GM21717 (cell line): ENCODE data around the gene BLOC1S1.

Experiments
- ATAC-seq: cut with Tn5 transposase; IDR thresholded peaks from one replicate; pipeline ENCODE4 v1.9.1; 2021; ENCODE audit warnings: mild to moderate bottlenecking, moderate library complexity; ENCODE audit not compliant: unreplicated experiment

The BLOC1S1 gene

GRCh38 chr12:55726971-55727370 lies 11.1 kb downstream of the BLOC1S1 start:
- no peak for ATAC-seq

GRCh38 chr12:55727643-55728185 lies 11.9 kb downstream of the BLOC1S1 start:
- ATAC-seq, result no peak

GRCh38 chr12:55728186-55728938 lies 12.5 kb downstream of the BLOC1S1 start:
- peak; percentile 13 for ATAC-seq

DNA sequence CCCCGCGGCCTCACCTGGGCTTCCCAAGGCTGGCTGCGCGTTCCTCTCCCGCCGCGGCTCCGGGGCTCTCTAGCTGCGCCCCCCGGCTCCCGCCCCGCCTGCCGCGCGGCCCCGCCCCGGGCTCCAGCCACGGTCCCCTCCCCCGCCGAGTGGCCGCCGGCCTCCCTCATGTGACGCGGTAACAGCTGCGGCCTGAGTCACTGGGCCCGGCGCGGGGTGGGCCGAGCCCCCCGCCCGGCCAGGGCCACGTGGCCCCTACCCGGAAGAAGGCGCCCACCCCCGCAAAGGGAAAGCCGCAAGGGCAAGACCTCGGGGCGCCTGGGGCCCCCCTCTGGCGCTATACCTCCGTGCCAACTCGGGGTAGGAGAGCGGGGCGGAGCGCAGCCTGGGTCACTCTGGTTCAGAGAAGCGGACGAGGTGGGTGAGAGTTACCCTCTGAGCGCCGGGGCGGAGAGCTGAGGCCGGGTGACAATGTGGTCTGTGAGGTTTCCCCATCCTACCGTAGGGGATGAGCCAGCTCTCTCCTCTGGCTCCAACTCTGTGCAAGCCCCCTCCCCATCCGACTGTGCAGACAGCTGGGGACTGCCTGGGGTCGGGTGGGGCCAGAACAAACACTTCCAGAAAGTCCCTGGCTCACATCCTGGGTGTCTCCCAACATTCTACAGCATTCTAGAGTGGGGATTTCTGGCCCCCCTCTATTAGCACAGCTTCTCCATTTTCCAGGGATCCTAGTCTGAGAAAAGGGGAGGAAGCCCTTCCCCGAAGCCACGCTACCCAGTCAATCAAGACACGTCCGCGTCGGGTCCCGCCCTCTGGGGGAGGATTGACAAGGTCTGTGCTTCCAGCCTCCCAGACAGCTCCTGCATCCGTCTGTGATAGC lies 13.3 kb downstream of the BLOC1S1 start, which contains the start of gene CD63:
Gene CD63, minus strand, starts transcription at position 71 of the 880 bp plus-strand sequence. CDS start 668 bp downstream, outside the sequence.
- ATAC-seq, result peak; percentile 65

DNA sequence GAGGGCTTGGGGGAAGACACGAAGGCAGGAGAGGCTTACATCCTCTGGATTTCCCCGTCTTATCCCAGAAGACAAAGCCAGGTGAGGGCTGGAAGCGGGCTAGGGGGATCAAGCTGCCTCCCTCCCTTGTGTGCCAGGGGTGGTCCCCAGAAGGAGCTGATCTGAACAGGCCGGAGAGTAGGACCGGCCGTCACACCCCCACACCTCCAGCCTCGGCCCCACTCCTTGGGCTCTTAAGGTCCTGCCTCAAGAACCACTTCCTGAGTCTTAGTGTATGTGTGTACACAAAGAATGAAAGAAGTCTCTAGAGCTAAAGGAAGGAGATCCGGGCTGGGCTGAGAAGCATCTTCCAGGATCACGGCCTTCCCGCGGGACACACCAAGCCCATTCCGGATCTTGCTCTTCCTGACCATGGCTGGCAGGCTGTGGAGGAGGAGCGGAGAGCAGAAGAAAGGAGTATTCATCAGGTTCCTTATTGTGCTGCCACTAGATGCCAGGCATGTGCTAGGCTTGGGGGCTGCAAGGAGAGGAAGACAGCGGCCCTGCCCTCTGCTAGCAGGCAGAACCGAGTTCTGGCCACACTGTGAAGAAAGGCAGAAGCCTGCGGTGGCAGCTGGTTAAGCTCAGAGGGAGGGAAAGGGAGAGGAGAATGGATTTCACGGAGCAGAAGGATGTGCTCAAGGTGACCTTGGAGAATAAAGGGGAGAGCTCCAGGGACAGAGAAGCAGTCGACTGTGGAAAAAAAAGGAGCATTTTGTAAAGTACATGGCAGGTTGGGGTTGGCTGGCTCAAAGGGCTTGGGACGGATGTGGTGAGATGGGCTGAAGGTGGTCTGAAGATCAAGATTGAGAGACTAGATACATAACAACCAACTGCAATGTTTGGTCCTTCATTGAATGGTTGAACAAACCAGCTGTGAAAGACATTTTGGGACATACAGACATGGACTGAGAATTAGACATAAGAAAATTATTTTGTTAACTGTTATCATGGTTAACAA lies 14.3 kb downstream of the BLOC1S1 start:
- ATAC-seq, result peak; percentile 29

GRCh38 chr12:55732288-55732687 lies 16.4 kb downstream of the BLOC1S1 start:
- ATAC-seq, result no peak

DNA sequence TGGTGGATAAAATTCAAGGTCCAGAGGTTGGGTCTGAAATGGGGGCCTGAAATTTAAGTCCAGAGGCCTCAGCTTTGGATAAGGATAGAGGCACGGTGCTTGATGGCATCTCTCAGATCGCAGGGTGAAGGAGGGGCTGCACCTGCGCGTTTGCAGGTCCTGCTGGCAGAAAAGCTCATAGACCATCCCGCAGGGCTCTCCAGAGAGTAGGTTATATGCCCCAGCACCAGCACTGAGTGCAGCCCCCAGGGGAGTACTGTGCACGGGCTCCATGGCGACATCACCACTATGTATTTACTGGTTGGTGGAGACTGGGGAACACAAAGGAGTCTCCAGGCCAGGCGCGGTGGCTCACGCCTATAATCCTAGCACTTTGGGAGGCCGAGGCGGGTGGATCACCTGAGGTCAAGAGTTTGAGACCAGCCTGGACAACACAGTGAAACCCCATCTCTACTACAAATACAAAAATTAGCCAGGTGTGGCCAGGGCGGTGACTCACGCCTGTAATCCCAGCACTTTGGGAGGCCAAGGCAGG lies 17.2 kb downstream of the BLOC1S1 start:
- no peak for ATAC-seq

DNA sequence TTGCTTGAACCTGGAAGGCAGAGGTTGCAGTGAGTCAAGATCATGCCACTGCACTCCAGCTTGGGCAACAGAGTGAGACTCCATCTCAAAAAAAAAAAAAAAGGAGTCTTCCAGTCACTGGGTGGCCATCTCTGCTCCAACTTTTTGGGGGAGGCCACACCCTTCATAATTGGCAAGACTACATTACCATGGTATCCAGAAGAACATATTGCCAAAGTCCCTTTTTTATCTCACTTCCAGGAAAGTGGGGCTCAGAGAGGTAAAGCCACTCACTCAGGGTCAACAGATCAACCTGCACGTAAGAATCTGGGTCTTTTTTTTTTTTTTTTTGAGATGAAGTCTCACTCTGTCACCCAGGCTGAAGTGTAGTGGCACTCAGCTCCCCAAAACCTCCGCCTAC lies 18.0 kb downstream of the BLOC1S1 start:
- ATAC-seq, result no peak

- no peak for ATAC-seq
Measured at GRCh38 chr12:55734595-55734994, 18.7 kb downstream of the BLOC1S1 start.

DNA sequence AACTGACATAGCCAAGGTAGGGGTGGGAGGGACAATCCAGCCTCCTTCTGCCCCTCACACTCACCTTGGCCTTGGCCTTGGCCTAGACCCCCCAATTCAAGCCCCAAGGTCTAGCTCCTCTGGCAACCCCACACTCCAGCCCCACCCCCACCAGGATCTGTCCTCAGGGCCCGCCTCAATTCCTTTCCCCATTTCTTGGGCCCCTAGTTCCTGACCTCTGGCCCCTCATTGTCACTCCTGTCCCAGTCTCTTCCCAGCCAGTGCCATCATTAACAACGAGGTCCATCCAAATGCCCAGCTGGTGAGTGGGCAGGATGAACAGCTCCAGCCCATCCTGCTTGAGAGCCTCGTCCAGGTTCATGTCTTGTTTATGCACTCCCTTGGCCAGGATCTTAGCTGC lies 20.2 kb downstream of the BLOC1S1 start:
- no peak for ATAC-seq

DNA sequence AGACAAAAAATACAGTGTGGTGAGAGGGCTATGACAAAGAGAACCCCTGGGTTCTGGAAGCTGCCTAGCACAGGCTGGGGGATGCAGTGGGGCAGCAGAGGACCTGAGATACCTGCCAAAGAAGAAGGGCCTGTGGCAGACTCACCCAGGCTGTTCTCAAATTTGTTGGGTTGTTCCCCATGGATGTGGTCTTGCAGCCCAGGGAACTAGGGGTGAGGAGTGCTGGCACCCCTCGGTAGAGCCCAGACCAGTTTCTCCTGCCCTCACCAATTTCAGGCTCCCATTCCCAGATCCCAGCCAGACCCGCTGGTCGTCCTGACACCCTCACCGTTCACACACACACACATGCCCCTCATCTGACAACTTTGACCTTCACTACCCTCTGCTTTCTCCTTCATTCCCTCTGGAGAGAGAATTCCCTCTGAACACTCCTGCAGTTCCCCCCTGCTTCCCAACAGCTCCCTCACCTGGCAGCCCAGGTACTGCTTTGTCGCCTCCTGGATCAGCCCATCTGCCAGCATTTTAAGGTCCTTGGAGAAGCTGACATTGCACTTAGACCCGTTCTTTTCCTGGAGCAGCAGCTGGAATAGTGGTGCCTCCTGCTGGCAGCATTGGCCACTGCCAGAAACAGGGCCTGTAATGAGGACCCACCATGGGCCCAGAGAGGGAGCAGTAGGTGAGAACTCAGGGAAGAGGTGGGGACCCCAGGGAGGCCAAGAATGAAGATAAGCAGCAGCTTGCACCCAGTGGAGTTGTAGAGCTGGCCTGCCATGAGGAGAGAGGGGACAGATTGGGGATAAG lies 21.1 kb downstream of the BLOC1S1 start:
- peak; percentile 42 for ATAC-seq

GRCh38 chr12:55737581-55738122 lies 21.8 kb downstream of the BLOC1S1 start:
- no peak for ATAC-seq

DNA sequence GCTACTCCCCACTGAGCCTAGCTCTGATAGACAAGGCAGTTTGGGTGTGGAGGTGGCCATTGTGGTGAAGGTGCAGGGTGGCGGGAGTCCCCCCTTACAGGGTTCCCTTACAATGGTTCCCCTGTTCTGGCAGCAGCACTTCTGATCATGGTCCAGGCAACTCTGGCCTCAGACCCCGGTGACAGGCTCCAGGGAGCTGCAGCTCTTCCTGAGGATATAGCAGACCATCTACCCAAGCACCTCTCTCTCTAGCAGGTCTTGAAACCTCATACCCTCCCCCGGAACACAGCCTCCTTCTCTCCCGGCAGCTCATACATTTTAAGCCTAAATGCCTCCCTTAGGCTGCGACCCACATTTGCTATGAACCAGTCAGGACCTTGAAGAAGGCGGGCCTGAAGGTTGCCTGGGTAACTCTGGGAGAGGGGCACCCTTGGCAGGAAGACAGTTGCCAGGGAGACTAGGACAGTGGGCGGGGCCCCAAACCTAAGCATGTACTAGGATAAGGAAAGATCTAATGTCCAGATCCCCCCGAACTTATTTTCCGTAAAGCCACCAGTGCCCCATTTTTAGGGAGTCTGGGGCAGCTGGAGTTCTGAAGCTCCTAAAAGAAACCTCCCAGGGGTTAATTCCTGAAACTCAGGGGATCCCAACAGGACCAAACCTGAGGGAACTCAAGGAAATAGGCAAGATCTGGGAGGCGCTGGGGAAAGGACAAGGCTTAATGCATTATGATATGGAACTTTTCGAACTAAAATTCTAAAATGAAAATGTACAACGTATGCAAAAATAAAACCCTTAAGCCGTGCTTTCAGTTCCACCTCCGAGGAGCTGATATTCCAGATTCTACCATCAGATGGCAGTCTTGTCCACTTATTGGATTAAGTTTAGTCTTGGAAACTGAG lies 22.5 kb downstream of the BLOC1S1 start:
- peak; percentile 85 for ATAC-seq

GRCh38 chr12:55739025-55739378 lies 23.2 kb downstream of the BLOC1S1 start:
- no peak for ATAC-seq

DNA sequence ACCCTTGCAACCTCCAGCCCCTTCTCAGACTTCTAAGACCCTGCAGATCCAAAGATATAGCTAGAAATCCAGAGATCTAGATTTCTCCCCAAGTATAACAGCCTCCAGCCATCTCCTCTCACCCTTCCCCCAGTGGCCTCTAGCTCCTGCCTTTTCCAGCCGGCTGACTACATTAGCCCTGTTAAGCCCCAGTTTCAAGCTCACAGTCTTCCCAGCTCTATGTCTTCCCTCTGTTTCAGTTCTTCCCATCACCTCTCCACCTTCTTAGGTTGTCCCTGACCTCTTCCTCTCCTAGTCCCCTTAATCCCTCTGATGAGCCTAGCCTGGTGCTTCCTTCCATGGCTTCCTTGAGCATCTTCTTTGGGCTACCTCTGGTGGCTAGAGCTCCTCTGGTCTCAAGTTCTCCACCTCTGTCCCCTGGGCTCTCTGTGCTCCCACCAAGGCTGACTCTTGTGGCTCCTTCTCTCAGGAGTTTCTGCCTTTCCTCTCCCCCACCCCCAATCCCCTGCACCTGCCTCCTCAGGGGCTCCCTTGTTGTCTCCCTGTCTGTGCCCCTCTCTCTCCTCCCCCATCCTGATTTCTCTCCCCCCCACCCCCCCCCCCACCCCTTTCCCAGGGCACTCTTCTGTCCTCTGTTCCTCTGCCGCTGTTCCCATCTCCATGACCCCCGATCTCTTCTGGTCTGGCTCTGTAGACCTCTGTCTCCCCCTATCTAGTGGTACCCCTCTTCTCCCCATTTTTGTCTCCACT lies 26.3 kb downstream of the BLOC1S1 start:
- no peak for ATAC-seq

DNA sequence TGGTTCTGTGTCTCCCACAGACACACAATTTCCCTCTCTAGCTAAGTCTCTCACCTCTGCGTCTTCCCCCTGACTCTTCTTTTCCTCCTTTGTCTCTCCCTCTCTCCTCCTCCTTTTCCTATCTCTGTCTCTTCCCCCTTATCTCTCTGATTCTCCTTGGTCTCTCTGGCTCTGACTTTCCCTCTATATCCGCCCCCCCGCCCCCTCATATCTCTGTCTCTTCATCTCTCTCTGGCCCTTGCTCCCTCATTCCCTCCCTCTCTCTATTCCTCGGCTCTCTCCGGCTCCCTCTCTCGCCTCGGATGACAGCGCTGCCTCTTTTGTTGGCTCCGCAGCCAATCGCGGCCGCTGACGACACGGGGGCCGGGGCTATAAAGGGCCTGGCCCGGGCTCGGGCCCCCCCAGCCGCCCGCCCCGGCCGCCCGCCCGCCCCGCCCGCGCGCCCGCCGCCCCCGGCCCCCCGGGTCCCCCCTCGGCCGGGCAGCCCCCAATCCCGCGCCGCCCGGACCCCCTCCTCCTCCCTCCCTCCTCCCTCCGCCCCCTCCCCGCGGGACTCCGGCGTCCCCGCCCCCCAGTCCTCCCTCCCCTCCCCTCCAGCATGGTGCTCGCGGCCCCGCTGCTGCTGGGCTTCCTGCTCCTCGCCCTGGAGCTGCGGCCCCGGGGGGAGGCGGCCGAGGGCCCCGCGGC lies 27.0 kb downstream of the BLOC1S1 start, which contains the start of gene GDF11:
Gene GDF11, plus strand, starts transcription at position 404 of the 687 bp plus-strand sequence. Its CDS starts 195 bp downstream, at position 599.
- peak; percentile 34 for ATAC-seq
